Lower leg skin (tissue), 3 donors: Measurements from ENCODE around the gene PLPPR1.

Experiments used
- POLR2A ChIP-seq, 2 donors: fragments of 450-650 bp; IDR thresholded peaks; one replicate each; pipeline ENCODE4 v1.6.1; 2016 to 2017; ENCODE audit warnings: antibody characterized with exemption in 2 of 2, mild to moderate bottlenecking in 1 of 2, moderate library complexity in 1 of 2
- TF ChIP-seq, protein P1 (sequence below), 3 donors: fragments of 450-650 bp; IDR thresholded peaks; one replicate each; pipeline ENCODE4 v1.5.1; 2016; ENCODE audit warnings: antibody characterized with exemption in 3 of 3, mild to moderate bottlenecking in 3 of 3, moderate library complexity in 2 of 3

DNA sequence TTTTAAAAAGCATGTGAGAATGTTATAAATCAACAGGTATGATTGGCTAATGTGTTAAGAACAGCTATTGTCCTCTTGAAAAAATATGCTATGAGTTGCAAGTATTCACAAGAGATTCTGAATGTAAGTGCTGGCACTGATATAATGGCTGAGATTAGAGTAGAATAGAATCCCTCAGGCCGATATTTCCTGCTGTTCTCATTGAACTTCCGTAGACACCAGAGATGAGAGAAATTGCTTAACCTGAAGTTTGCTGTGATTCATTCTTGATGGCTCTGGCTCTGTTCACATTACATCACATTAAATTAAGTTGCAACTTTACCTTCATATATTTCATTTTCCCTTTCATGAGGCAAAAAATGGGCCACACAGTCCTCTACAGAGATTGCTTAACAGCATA lies 241.8 kb downstream of the PLPPR1 start:
- TF ChIP-seq, protein P1, sequence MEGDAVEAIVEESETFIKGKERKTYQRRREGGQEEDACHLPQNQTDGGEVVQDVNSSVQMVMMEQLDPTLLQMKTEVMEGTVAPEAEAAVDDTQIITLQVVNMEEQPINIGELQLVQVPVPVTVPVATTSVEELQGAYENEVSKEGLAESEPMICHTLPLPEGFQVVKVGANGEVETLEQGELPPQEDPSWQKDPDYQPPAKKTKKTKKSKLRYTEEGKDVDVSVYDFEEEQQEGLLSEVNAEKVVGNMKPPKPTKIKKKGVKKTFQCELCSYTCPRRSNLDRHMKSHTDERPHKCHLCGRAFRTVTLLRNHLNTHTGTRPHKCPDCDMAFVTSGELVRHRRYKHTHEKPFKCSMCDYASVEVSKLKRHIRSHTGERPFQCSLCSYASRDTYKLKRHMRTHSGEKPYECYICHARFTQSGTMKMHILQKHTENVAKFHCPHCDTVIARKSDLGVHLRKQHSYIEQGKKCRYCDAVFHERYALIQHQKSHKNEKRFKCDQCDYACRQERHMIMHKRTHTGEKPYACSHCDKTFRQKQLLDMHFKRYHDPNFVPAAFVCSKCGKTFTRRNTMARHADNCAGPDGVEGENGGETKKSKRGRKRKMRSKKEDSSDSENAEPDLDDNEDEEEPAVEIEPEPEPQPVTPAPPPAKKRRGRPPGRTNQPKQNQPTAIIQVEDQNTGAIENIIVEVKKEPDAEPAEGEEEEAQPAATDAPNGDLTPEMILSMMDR (IDR thresholded peaks at IDR 0.05), result no peak
- TF ChIP-seq POLR2A (IDR thresholded peaks at IDR 0.05), result no peak
